HG02943 (cell line): ENCODE results near the gene ATP13A4.

ENCODE experiments used
- ATAC-seq: cut with Tn5 transposase; IDR thresholded peaks from one replicate; pipeline ENCODE4 v1.9.1; 2021; ENCODE audit warnings: mild to moderate bottlenecking, low read depth, moderate library complexity; ENCODE audit not compliant: unreplicated experiment

The ATP13A4 gene

DNA sequence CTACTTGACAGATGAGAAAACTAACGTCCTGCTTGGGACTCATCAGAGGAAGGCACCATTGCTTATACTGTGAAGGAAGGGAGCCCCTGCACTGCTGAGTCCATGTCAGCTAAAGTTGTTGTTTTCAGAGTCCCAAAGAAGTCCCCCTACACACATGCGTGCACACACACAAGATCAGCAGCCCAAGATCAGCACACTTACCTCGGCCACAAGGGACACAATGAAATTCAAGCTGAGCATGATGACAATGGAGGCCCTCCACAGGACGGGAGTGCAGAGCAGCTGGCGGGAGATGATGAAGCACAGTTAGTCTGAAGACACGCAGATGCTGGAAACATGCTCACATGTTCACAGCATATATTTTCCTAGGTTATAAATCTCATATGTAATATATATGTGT is 147.6 kb downstream of the ATP13A4 start:
- ATAC-seq, result no peak

DNA sequence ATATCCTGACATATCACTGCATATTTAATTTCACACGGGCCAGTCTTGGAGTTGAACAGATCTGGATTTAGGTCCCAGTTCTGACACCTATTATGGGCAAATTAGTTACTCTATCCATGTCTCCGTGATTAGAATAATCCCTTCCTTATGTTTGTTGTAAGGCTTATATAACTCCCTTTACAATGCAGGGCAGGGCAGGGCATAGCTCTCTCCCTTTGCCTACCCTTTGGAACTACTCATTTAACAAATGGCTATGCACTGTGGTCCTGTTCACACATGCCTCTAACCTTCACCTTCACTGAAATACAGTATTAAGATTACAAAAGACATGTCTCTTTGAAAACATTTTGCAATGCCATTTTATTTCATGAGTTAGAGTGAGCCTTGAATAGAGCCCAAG is 151.4 kb downstream of the ATP13A4 start:
- no peak for ATAC-seq

DNA sequence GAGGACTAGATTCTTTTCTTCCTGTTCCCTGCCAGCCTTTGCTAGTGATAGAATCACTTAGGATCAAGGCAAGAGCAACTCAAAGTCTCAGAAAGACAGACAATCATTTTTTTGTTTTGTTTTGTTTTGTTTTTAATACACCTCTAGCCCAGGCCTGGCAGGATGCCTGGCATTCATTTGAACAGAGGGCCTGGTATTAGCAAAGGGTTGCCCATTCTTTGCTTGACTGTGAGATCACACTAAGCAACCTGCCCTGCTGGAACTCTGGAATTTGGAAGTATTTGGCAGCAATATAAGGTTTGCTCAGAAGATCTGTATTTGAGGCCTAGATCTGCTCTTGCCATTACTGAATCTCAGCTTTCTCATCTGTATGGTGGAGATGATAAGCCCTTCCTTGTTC is 154.4 kb downstream of the ATP13A4 start:
- no peak for ATAC-seq

GRCh38 chr3:193396451-193397244 is 158.0 kb downstream of the ATP13A4 start:
- no peak for ATAC-seq

DNA sequence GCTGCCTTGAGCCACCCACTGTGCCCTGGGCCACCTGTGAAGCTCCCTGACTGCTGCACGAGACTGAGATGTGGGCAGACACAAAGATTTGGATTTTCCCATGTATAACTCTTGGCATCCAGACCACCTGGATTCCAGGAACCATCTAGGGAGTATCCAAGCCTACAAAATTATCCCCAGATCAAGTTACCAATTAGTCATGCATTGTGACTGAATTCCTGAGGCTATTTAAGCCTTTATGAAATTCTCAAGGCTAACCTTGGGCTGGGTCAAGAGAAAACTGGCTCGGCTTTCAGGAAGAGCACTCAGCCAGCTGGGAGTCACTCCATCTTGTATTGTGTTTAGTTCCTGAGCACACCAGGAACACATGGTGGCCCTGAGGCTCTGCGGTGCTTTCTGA is 162.8 kb downstream of the ATP13A4 start:
- ATAC-seq, result no peak

DNA sequence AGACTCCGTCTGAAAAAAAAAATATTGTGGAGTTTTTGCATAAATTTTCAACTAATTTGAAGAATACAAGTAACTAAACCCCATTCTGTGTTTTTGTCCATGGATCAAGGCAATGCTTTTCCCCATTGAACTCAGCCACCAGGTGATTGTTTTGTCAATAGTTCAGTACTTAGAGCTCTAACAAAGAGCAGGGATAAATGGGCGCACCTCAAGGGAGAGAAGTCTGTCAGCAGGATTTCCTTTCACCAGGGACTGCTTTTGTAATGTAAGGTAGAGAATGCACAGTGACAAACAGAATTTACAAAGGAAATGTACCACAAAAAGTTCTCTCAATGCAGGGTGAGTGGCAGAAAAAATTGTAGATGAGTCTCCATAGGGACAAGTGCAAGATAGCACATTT is 165.4 kb downstream of the ATP13A4 start:
- no peak for ATAC-seq

DNA sequence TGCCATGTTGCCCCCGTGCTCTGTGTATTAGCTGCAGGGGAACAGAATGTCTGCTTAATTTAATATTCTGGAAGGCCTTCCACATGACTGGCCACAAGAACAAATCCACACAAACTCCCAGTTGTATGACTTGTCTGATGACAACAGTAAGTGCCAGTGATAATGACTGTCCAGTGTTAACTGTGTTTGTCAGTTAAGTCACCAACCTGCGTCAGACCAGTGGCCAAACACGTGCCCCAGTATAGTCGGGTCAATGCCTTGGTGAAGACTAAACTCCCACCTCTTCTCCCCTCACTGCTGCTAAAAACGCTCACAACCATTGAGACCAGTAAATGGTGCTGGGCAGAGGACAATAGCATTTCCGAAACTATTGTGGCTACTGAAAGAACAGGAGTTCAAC is 166.3 kb downstream of the ATP13A4 start:
- ATAC-seq, result no peak

DNA sequence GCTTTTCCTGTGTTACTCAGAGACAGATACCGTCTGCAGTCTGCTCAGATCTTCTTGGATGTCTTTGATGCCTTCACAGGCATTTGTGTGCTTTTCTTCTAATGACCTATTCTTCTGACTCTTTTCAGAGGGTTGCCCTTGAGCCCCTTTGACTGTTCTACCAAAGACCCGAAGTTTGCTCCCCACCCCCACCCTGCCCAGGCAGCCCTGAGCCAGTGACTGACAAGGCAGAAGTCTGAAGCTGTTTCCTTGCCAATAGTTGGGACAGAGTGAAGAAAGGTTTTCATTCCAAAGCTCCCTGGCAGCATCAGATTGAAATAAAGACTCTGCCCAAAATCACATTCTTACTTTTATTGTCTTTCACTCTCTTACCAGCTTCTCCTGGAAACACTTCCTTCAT is 167.1 kb downstream of the ATP13A4 start:
- ATAC-seq, result no peak

DNA sequence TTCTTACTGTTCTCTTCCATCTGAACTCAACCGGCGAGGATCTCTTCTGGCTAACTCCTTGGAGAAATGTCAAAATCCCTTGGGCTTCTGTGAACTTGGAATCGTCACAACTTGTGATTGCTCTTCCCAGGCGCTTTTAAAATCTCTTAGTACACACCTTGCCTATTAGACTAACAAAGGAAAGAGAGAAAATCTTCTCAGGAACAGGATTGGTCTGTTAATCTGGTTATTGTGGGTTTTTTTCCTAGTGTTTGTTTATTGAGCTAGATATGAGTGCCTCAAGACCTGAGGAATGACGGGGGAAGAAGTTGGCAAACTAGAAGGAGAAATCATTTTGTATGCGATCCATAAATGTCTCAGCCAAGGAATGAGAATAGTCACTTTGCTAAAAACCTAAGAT is 176.0 kb downstream of the ATP13A4 start, which contains the start of gene ATP13A5:
Gene ATP13A5 (minus strand): TSS at position 48 of the 400 bp plus-strand sequence. CDS start 28 bp downstream, at position 20.
- no peak for ATAC-seq

DNA sequence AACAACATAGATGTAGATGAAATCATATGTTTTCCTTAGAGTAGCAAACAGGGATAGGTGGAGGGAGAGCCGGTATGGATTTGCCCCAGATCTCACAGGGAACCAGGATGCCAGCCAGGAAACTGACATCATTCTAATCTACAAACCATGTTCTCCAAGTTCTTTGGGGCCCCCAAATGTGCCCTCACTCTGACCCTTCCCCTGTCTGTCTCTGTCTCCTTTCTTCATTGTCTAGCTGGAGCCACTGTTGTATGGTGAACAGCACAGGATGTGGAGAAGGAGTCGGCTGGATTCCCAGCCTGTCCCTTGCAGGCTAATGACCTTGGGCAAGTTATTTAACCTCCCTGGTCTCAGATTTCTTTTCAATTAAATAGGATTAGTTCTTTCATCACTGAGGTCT is 177.1 kb downstream of the ATP13A4 start:
- no peak for ATAC-seq

- ATAC-seq, result no peak
These were observed 179.1 kb downstream of the ATP13A4 start for GRCh38 chr3:193375614-193376013.

- ATAC-seq, result no peak
These were observed 181.9 kb downstream of the ATP13A4 start for GRCh38 chr3:193372783-193373182.

- no peak for ATAC-seq
These were observed 186.8 kb downstream of the ATP13A4 start for GRCh38 chr3:193367868-193368267.

DNA sequence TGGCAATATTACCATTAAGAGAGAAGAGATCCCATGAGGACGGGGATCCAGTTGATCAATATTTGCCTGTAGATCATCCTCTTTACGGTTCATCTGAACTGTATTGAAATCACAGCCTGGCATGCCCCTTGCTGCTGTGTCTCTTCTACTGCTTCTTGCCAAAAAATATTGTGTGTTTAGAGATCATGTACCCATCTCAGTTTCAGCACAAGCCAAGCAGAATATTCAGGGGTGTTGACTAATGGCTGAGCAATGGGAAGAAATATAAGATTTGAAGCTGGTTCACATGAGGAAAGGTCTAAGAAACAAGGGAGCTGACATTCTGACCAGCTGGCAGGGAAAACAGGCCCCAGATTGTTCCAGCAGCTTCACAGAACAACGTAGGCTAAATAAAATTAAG is 197.4 kb downstream of the ATP13A4 start:
- ATAC-seq, result no peak

DNA sequence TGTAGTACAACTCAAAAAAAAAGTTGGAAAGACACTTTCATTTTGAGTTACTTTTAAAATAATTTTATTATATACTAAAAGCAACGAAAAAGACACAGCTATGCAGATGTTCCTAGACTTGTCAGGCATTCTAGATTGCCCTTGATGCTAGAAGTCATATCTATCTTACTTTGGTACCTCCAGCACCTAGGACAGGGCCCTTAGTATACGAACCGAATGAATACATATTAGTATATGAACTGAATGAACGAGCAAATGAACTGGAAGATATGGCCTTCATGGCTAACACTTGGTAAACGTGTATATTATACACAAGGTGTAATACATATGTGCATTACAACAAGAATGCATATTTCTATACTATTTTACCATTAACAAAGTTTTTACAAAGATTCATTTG is 200.3 kb downstream of the ATP13A4 start:
- ATAC-seq, result no peak
